DMS114 treated with DMSO at 0.1 percent for 48 hours (cell line): ENCODE data around the gene SLC44A3.
A peak's percentile ranks its signal among the peaks of the same experiment; 100 is the strongest.
"Not testable (repeated sequence)": the region's sequence is repeated elsewhere in the genome, so short reads cannot be mapped to it uniquely, and the experiment has no call there.

Source experiments
- DNase-seq: peaks from one replicate; lab custom pipeline; 2025; ENCODE audit not compliant: unreplicated experiment; lab: John Stamatoyannopoulos, UW

SLC44A3 gene

DNA sequence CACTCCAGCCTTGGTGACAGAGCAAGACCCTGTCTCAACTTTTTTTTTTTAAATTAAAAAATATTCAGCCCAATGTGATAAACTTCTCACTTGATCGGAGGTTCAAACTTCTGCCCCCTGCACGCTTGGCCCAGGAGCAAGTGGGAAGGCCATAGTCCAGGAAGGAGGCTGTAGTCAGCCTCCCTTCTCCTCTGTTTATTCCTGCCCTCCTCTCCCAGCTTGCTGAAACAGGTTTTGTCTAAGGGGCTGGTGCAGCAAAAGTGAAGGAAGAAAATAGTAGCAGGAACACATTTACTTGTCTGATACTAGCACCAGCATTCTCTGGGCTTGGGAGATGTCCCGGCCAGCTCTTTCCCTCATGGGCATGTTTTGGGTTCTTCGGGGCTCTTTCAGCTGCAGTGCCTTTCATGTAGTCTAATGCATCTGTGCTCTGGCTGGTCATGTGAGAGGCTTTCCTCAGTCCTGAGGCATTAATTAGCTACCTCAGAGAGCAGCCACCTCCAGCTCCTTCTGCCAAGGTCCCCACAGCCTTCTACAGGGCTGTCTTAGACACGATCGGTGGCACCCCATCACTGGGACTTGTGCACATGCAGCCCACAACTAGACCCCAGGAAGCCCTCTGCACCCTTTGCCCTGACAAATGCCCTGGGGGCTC, 12.9 kb downstream of the SLC44A3 start:
- no peak for DNase-seq

DNA sequence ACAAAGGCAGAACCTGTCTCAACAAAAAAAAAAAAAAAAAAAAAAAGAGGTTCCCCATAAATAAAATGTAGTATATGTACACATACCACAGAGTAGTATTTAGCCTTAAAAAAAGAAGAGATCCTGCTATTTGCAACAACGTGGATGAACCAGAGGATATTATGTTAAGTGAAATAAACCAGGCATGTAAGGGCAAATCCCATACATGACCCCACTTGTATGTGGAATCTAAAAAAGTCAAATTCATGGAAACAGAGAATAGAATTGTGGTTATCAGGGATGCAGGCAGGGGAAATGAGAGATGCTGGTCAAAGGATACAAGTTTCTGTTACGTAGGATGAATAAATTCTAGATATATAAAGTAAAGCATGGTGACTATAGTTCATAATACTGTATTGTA, 16.7 kb downstream of the SLC44A3 start:
- no peak for DNase-seq

DNA sequence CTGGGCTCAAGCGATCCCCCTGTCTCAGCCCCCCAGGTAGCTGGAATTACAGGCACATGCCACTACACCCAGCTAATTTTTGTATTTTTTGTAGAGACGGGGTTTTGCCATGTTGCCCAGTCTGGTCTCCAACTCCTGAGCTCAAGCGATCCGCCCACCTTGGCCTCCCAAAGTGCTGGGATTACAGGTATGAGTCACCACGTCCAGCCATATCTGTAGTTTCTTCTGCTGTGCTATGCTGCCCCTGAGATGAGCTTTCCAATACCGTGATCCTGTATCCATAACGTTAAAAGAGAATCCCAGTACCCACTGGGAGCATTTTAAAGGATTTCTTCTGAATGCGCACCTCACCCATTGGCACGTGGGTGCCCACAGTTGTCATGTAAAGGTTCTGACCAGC, 20.2 kb downstream of the SLC44A3 start:
- DNase-seq: not testable (repeated sequence)

DNA sequence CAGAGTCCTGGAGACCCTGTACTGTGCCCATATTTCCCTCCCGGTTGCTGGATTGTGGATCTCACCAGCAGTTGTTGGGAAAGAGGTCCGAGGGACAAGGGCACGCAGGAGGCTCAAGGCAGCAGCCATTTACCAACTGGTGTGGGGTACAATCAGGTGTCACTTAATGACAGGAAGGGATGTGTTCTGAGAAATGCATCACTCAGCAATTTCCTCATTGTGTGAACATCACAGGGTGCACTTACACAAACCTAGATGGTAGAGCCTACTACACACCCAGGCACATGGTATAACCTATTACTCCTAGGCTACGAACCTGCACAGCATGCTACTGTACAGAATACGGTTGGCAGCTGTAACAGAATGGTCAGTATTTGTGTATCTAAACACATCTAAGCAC, 20.7 kb downstream of the SLC44A3 start:
- DNase-seq: no peak

DNA sequence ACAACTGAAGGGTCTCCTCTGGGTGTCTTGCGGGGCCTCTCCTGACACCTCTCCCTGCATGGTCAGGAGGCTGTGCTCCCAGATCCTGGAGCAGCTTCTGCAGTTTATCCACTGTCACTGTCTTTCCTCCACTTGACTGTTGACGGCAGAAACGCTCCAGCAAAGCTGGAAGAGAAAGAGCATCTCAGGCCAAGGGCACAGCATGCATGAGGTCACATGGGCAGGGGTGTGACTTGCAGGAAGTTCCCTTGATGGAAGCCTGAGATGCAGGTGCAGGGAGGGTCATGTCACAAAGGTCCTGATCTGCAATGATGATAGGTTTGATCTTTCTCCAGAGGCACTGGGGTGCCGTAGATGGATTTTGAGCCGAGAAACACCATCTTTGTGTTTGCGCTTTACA, 23.3 kb downstream of the SLC44A3 start:
- DNase-seq: no peak

DNA sequence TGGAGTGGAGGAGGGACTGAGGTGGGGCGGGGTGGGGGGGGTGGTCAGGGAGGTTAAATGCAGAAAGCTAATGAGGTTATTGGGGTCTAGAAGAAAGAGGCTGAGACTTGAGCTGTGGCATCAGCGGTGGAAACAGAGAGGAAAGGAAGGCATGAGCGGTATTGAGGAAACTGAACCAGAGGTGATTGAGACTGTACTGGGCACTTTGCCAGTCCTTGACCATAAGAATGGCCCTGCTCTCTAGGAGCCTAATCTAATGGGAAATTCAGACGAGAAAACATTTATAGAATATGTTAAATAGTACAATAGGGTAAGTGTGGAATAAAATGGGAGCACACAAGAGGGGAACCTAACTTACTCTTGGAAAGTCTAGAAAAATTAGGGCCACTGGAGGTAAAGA, 23.7 kb downstream of the SLC44A3 start:
- no peak for DNase-seq

DNA sequence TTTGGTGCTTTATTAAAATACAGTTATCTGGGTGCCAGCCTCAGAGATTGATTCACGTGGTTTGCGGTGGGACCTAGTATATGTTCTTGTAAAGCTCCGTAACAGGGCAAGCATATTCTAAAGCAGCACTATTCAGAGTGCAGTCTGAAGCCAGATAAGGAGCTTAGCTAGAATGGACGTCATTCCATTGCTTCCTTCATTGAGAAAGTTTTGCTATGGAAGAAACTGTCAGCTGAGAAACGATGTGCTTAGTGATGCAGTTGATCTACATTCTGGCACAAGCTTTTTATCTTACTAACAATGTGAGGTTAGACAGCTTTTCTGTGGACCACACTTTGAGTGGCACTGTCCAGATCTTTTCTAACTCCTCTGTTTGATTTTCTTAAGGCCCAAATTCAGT, 26.2 kb downstream of the SLC44A3 start:
- DNase-seq: no peak

DNA sequence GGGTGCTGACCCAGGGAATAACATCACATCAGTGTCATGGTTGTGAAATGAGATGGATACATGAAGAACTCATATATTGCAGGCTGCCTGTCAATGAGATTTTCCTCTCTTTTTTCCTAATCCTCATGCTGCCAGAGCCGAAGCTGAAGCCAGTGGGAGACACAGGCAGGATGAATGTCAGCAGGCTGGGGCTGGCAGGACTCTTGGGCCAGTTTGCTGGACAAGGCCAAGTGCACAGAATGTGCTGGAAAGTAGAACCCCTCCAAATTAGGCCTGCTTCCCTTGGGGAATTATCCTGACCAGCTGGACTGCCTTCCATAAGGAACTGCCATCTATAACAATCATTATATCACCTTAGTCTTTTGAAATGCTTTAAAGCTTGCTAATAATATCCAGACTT, 31.4 kb downstream of the SLC44A3 start:
- DNase-seq: no peak

DNA sequence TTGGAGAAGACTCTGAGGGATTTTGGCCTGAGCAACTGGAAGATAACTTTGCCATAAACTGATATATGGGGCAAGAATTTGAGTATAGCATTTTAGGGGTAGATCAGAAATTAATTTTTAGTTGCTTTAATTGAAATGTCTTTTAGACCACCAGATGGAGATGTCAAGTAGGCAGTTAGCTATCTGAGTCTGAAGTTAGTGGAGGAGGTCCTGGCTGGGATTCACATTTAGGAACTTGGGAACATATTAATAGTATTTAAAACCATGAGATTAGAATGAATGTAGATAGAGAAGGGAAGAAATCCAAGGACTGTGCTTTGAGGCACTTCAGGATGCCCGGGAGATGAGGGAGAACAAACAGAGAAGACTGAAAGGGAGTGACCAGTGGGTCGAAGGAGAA, 32.6 kb downstream of the SLC44A3 start:
- no peak for DNase-seq

DNA sequence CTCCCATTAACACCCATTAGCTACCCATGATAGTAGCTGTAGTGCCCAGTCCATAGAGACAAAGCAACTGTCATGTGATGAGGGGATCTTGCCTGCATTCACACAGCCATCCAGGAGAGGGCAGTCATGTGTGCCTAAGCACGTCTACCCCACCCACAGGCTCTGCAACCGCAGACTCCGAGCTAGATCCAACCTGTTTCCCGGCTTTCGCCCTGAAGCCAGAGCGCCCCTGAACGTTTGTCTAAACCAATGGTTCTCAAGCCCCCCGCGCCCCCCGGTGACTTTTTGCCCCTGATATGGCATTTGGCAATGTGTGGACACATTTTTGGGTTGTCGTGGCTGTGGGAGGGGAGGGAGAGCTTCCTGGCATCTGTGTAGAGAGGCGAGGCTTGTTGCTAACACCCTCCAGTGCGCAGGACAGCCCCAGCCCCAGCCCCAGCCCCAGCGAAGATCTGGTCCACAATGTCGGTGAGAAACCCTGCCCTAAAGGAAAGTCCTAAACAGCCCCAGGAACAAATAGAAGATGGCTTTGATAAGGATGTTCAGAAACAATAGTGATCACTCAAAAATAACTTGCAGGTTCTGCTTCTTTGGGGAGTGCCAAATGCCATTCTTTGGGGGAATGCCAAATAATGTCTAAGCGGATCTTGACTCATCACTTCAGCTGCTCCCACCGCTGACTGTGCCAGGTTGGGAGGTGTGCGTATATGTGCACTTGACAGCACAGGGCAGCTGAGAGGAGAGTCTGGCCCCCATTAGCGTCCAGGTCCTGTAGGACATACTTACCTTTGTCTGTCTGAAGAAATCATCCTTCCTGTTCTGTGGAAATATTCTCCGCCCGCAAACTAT, 34.5 kb downstream of the SLC44A3 start:
- peak; percentile 78 for DNase-seq

DNA sequence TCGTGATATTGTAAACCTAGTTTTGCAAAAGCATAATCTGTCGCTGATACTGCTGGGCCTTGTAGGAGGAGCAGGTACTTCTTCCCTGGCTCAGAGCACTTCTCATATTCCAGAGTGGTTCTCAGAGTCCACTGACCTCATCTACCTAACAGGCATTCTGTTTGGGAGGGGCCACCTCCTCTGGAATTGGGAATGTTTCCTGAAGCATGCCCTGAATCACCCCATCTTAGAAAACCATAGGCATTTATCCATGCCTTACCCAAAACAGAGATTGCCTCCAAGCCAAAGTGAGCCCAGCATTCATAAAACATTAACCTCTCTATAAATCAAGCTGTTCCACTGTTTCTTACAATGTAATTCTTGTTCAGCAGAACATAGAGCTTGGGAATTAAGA, 35.1 kb downstream of the SLC44A3 start:
- DNase-seq: no peak

DNA sequence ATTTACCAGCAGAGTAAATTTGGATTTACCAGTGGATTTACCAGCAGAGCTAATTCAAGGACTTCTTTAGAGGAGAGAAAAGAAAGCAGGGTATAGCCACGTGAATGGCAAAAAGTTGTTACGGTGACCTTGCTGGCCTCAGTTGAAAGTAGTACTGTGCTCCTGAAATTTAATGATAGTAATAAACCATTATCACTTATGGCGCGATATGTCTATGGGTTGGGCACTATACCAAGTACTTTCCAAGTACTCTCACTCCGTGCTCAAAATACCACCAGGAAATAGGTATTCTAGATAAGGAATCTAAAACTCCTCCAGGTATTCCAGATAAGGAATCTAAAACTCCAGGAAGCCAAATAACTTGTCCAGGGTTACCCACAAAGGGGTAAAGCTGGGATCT, 35.8 kb downstream of the SLC44A3 start:
- no peak for DNase-seq

DNA sequence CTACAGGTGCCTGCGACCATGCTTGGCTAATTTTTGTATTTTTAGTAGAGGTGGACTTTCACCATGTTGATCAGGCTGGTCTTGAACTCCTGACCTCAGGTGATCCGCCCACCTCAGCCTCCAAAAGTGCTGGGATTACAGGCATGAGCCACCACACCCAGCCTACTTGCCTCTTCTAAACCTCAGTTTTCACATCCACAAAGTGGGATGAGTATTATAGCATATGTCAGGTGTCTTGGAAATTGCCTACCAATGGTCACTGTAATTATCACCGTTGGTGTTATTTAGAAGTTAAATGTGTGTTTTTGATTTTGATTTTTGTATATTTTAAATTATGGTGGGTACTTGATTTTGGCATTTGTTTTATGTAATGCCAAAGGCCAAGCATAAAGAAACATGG, 36.7 kb downstream of the SLC44A3 start:
- DNase-seq: no peak

DNA sequence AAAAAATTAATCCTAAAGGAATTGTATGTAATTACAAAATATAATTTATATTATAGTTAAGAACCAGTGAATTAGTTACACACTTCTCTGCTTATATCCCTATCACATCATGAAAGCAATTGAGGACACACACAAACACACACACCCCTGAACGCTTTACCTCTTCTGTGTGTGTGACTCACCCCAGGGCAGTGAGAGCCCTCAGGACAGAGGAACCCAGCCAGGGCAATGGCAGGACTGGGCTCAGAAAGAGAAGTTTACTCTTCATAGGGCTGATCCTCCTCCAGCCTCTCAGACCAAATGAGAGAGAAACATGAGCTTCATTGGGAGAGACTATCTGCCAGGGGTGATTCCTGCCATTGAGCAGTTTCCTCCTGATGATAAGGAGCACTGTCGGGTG, 38.1 kb downstream of the SLC44A3 start:
- DNase-seq: no peak

DNA sequence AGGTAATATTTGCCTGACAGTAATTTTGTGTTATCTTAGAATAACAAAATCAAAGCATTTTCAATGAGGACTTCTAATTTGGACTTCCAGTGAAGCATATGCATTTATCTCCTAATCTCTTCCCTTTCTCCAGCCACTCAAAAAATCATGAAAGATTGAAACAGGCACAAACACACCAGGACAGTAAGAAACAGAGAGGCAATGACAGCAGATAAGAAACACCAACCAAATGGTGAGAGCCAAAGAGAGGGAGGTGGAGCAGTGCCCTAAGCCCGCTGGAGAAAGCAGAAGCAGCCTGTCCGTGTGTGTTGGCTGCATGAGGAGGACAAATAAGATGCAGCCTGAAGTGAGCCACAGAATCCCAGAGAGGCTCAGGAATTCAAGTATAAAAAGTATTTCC, 39.0 kb downstream of the SLC44A3 start:
- DNase-seq: no peak

DNA sequence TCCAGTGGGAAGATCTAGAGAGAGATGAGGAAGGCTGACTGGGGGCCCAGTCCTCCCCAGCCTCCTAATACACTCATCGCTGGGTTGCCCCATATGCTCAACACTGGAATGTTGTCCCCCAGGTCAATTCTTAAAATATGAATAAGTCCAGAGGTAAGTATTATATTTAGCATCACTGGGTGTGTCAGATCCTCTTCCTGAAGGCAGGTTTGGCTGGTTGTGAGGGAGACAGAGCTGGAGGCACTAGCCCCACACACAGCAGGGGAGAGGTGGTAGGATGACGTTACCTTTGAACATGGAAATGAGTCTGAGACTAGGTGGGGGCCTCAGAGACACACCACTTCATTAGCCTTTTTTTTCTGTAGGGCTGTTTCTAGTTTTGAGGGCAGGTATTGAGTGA, 42.6 kb downstream of the SLC44A3 start:
- DNase-seq: no peak

DNA sequence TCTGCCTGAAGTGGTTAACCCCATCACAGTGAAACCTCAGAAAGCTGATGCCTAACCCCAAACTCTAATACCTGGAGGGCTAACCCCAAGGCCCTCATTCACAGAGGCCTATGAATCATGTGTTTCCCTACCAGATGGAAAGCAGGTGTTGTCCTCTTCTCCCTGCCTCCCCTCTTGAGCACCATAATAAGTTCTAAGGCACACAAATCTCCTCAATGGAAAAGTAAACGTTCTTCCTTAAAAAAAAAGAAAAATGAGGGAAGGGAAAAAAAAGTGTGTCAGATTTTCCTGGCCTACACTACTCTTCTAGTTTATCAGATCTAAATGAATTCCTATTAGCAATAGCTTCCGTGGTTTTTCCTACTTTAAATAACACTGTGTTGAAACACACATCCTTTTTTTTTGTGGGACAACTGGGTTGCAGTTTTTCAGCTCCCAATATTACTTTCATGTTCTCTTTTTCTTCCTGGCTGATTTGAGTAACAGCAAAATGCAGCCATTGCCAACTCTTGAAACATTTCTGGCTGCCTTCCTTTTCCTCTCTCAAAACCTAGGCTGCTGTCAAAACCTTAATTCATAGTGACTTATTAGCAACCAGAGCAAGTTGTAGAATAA, 43.2 kb downstream of the SLC44A3 start:
- DNase-seq: no peak

DNA sequence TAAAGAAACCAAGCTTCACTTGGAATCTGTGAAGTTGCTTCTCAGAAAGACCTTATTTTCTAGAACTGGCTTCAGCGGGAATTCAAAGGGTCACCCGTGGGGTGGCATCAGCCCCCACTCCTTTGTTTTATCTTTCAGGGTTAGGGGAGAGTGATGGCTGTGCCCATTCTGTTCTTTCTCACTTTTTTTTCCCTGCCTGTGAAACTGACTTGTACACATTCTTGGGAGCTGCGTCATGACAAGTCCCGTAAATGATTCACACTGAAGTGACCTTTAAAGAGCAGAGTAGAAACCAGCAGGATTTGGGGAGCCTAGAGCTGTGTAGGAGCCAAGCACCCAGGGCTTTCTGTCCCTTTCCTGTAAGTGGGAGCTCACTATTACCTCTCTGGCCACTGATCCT, 43.8 kb downstream of the SLC44A3 start:
- DNase-seq: no peak

DNA sequence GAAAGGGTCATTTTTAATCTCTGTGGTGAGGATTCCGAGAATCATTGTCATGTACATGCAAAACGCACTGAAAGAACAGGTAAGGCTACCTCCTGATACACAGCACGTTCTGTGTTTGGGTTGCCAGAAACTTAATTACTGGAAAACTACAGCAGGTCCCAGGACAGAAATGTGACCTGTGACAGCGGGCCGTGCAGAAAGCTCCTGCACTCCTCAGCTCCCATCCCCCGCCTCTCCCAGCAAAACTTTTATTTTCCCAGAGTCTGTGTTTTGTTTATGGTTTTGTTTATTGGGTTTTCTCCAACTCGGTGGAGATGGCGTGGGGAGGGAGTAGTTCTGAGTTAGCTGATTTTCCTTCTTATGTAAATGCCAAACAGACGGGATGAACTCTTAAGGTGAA, 44.7 kb downstream of the SLC44A3 start:
- no peak for DNase-seq

DNA sequence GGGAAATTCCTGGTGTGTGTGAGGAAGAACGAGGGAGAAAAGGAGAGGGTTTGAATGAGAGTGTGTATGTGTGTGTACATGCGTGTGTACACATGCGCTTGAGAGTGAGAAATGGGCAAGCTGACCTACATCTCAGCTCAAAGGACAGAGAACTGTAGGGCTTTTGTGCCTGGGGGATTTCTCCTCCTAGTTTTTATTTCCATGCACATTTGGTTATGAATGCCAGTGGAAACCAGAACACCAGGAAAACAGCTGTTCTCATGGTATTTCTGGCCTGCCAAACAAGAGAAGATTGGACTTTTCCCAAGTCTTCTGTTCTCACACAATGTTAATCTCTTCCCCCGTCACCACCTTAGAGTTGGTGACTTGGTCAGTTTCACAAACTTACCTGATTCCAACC, 45.2 kb downstream of the SLC44A3 start:
- DNase-seq: no peak

DNA sequence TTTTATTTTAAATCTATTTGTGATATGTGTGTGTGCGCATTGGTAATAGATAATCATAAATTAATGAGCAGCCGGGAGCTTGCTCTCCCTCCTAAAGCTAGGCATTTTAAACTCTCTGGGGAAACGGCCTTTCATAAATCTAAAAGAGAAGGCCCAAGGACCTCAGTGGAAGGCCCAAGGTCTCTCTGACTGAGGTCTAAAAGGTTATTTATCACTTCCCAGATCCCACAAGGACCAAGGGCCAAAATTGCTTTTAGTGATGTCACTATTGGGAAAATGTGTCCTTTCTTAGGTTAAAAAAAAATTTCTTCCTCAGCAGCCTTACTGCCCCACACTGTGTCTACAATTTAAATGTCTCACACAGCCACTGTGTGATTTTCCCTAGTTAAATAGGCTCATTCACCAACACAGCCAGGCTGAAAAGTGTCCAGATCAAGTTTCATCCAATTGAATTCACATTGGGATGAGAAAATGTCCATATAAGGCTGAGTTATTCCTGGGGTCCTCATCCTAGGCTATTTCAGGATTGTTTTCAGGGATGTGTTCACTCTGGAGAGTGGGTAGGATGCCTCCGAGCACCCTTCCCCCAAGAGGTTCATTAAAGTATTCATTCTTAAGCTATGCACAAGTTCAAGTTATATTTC, 46.1 kb downstream of the SLC44A3 start:
- no peak for DNase-seq

DNA sequence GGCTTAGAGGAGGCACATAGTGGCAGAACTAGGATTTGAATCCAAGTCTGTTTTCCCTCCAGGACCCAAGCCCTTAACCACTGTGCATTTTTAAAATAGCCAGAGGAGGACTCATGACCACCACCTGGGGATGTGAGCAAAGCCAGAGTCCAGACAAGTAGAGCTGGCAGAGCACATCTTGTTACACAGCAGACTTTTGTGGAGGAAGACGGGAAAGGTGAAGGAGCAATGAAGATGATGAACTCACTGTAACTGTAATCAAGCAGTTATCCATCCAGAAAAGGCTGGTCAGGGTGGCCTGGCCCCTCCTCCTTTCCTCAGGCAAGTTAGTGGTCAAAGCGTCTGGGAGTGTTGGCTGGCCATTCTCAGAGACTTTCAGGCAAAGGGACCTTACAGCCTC, 50.9 kb downstream of the SLC44A3 start:
- DNase-seq: no peak
